ENCODE data around the gene NCR1.
"Not testable (repeated sequence)": the region's sequence is repeated elsewhere in the genome, so short reads cannot be mapped to it uniquely, and the experiment has no call there.

- TF ChIP-seq CTCF, POLR2A (IDR thresholded peaks at IDR 0.05): not testable (repeated sequence)
Observed at GRCh38 chr19:54904261-54904660, 1.7 kb upstream of the NCR1 start.
